ENCODE measurements around the gene SECISBP2. TPM values are rescaled to one million over a fixed set of nuclear protein-coding genes. Genes with fewer than 3 reads are reported as not detected.

The SECISBP2 gene
- total RNA-seq, 1 donor from 2014 or later, result 51.1 TPM

- no peak overlapping the region for H3K27ac ChIP-seq
- TF ChIP-seq POLR2A (IDR thresholded peaks at IDR 0.05) (no peak), POLR2AphosphoS5 (IDR thresholded peaks at IDR 0.05; ENCODE audit: insufficient read depth in 1 of 2, low read depth in 1 of 2) (no peak), CTCF (IDR thresholded peaks at IDR 0.05) (no peak)
- H3K9me3 ChIP-seq, result no peaks in the 10 kb centered on the region
- intact Hi-C loops (cut with DNase I), result no loop called here
- peaks cover 26% of the 10 kb centered on the region for H3K4me1 ChIP-seq
- no peak overlapping the region for H3K4me3 ChIP-seq
- H3K27me3 ChIP-seq, result no peaks in the 10 kb centered on the region
- peaks cover 0 to 45% of the 10 kb centered on the region in 2 donors for H3K36me3 ChIP-seq
- no peak for DNase-seq (ENCODE audit: extremely low spot score in 2 of 2)
Observed at GRCh38 chr9:89325733-89326132, 7.4 kb downstream of the SECISBP2 start.

- intact Hi-C loops (cut with DNase I), result no loop called here
- Histone ChIP-seq H3K4me1 (peaks cover 13% of the 10 kb centered on the region), H3K27me3 (no peaks in the 10 kb centered on the region), H3K9me3 (no peaks in the 10 kb centered on the region), H3K4me3 (no peak overlapping the region), H3K27ac (no peak overlapping the region), H3K36me3 (peaks cover 0 to 63% of the 10 kb centered on the region in 2 donors)
- no peak for TF ChIP-seq POLR2A (IDR thresholded peaks at IDR 0.05)
- TF ChIP-seq POLR2AphosphoS5 (IDR thresholded peaks at IDR 0.05; ENCODE audit: insufficient read depth in 1 of 2, low read depth in 1 of 2), result no peak
- no peak for TF ChIP-seq CTCF (IDR thresholded peaks at IDR 0.05)
- no peak for DNase-seq (ENCODE audit: extremely low spot score in 2 of 2)
Observed at GRCh38 chr9:89328064-89328463, 9.8 kb downstream of the SECISBP2 start.

GRCh38 chr9:89329917-89330316 lies 11.6 kb downstream of the SECISBP2 start:
- intact Hi-C loops (cut with DNase I), result no loop called here
- H3K27ac ChIP-seq, result no peak overlapping the region
- no peaks in the 10 kb centered on the region for H3K9me3 ChIP-seq
- no peaks in the 10 kb centered on the region for H3K27me3 ChIP-seq
- H3K4me3 ChIP-seq, result no peak overlapping the region
- no peaks in the 10 kb centered on the region for H3K4me1 ChIP-seq
- no peak for DNase-seq (ENCODE audit: extremely low spot score in 2 of 2)
- TF ChIP-seq POLR2AphosphoS5 (IDR thresholded peaks at IDR 0.05; ENCODE audit: insufficient read depth in 1 of 2, low read depth in 1 of 2) (no peak), CTCF (IDR thresholded peaks at IDR 0.05) (no peak)
- H3K36me3 ChIP-seq, result peaks cover 0 to 81% of the 10 kb centered on the region in 2 donors

GRCh38 chr9:89330513-89330912 lies 12.2 kb downstream of the SECISBP2 start:
- H3K27me3 ChIP-seq, result no peaks in the 10 kb centered on the region
- H3K27ac ChIP-seq, result no peak overlapping the region
- H3K9me3 ChIP-seq, result no peaks in the 10 kb centered on the region
- intact Hi-C loops (cut with DNase I), result no loop called here
- DNase-seq (ENCODE audit: extremely low spot score in 2 of 2), result no peak
- H3K4me1 ChIP-seq, result no peaks in the 10 kb centered on the region
- no peak for TF ChIP-seq POLR2A (IDR thresholded peaks at IDR 0.05)
- no peak for TF ChIP-seq CTCF (IDR thresholded peaks at IDR 0.05)
- TF ChIP-seq POLR2AphosphoS5 (IDR thresholded peaks at IDR 0.05; ENCODE audit: insufficient read depth in 1 of 2, low read depth in 1 of 2), result no peak
- H3K4me3 ChIP-seq, result no peak overlapping the region
- peaks cover 0 to 87% of the 10 kb centered on the region in 2 donors for H3K36me3 ChIP-seq

- Histone ChIP-seq H3K36me3 (peaks cover 0 to 67% of the 10 kb centered on the region in 2 donors), H3K27me3 (no peaks in the 10 kb centered on the region), H3K27ac (no peak overlapping the region), H3K4me3 (no peak overlapping the region), H3K9me3 (no peaks in the 10 kb centered on the region), H3K4me1 (no peaks in the 10 kb centered on the region)
- no peak for DNase-seq (ENCODE audit: extremely low spot score in 2 of 2)
- intact Hi-C loops (cut with DNase I), result no loop called here
- TF ChIP-seq CTCF (IDR thresholded peaks at IDR 0.05), result no peak
- no peak for TF ChIP-seq POLR2A (IDR thresholded peaks at IDR 0.05)
- no peak for TF ChIP-seq POLR2AphosphoS5 (IDR thresholded peaks at IDR 0.05; ENCODE audit: insufficient read depth in 1 of 2, low read depth in 1 of 2)
Observed at GRCh38 chr9:89339807-89340206, 21.5 kb downstream of the SECISBP2 start.
